Activated CD8-positive, alpha-beta memory T cell treated with anti-CD3 and anti-CD28 coated beads, Interleukin-2, amount 50 U/mL, for 1 hour (primary cell): ENCODE results near the gene ANKRD24.
A peak's percentile ranks its signal among the peaks of the same experiment; 100 is the strongest.
"Not testable (repeated sequence)": the region's sequence is repeated elsewhere in the genome, so short reads cannot be mapped to it uniquely, and the experiment has no call there.

ENCODE experiments used
- DNase-seq: peaks from one replicate; pipeline ENCODE4 v3.0.0-alpha.2; 2020; ENCODE audit errors: extremely low read depth

The ANKRD24 gene

GRCh38 chr19:4182084-4182810 lies at the start of gene ANKRD24, which contains the start of gene SIRT6:
ANKRD24 (plus strand) TSS chr19:4182689; CDS start chr19:4186426, 3,737 bp downstream.
SIRT6 (minus strand) TSS chr19:4182563; CDS start chr19:4182539, 24 bp downstream.
- peak; percentile 75 for DNase-seq

DNA sequence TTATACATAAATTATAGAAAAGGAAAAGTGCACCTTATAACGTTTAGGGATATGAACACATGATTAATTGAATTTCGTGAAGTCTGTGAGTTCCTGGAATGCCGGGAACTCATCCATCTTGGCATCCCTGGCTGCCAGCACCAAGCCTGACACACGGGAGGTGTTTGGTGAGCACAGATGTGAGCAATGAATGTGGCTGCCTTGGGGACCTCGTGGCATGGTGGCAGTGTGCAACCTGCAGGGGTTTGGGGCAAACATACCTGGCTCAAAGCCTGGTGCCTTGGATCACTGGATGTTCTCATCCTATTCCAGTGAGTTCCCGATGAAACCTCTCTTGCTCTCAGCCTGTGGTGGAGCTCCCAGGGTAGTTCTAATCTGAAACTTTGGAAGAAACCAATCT lies 48.1 kb upstream of the ANKRD24 start:
- no peak for DNase-seq

- not testable (repeated sequence) for DNase-seq
Measured at GRCh38 chr19:4135386-4135785, 47.1 kb upstream of the ANKRD24 start.

GRCh38 chr19:4136680-4137088 lies 45.8 kb upstream of the ANKRD24 start:
- no peak for DNase-seq

DNA sequence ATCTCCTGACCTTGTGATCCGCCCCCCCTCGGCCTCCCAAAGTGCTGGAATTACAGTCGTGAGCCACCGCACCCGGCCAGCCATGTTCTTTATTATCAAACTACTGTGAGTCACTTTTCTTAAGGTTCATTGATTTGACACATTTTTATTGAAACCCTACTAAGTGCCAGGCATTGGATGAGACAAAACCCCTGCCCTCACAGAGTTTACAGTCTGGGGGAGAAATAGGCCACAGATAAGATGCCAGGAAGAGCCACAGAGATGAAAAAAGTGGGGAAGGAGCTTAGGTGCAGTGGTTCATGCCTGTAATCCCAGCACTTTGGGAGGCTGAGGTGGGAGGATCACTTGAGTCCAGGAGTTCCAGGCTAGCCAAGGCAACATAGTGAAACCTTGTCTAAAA lies 44.0 kb upstream of the ANKRD24 start:
- DNase-seq = no peak

GRCh38 chr19:4139614-4140236 lies 42.8 kb upstream of the ANKRD24 start:
- peak; percentile 67 for DNase-seq

DNA sequence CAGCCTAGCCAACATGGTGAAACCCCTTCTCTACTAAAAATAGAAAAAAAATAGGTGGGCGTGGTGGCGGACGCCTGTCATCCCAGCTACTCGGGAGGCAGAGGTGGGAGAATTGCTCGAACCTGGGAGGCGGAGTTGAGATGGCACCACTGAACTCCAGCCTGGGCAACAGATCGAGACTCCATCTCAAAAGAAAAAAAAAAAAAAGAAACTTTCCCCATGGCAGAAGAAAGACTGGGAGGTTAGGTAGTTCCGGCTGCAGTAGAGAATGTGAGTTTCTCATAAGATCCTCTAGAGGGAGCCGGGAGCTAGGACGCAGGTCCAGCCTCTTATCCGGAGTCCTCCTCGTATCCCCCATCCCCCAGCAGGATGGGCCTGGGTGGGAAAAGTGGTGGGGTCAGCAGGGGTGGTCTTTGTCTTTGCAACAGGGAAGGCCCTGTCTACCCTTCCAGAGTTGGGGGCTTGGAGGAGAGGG lies 42.2 kb upstream of the ANKRD24 start:
- DNase-seq = no peak

DNA sequence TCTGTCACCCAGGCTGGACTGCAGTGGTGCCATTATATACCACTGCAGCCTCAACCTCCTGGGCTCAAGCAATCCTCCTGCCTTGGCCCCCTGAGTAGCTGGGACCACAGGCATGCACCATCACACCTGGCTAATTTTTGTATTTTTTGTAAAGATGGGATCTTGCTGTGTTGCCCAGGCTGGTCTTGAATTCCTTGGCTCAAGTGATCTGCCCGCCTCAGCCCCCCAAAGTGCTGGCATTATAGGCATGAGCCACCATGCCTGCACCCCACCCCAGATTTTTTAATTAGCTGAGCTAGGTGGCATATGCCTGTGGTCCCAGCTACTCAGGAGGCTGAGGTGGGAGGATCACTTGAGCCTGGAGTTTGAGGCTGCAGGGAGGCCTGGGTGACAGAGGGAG lies 39.6 kb upstream of the ANKRD24 start:
- DNase-seq = not testable (repeated sequence)

DNA sequence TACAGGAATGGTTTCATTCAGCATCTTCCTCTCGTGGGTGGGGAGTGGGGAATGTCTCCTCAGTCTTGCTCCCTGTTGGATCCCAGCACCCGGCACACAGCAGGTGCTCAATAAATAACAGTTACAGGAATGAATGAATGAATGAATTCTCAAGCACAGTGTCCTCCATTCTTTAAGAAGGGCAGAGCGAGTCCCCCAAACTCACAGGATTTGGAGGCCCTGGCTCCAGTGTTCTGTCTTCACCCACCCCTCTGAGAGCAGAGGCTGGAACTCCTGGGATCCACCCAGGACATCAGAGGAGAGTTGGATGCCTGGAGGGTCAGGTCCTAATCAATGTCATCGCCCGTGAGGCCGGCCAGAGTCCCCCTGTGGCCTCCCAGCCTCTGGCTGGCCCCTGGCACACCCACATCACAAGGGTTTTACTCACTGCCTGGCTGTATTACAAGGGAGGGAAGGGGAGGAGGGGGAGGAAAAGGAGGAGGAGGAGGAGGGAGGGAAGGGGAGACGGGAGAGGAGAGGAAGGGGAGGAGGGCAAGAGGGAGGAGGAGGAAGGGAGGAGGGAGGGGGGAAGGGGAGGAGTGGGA lies 37.7 kb upstream of the ANKRD24 start:
- no peak for DNase-seq

DNA sequence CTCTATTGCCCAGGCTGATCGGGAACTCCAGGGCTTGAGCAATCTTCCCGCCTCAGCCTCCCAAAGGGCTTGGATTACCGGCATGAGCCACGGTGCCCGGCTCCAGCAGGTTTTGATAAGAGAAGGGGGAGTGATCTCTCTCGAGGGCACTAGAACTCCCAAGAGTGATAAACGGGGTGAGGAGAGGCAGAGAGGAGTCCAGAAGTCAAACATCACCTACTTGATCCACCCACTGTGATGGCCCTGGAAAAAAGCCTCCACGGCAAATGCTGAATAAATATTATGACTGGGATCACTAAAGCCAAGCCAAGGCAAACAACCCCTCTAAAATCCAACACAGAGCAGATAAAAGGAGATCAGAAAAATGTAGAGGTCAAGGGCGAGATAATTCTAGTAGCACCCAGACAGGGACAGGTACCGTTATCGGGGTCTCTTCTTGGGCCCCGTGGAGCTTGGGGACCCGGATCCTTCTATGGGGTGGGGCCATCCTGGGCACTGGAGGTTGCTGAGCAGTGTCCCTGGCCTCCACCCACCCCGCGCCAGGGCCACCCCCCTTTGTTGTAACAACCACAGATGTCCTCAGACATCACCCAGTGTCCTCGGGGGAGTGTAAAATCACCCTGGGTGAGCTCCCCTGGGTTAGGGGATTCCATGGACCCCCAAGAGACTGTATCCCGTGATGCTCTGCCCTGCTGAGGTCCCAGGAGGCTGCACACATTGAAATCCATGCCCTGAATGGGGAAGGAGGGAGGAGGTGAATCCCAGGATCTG lies 32.8 kb upstream of the ANKRD24 start:
- no peak for DNase-seq

DNA sequence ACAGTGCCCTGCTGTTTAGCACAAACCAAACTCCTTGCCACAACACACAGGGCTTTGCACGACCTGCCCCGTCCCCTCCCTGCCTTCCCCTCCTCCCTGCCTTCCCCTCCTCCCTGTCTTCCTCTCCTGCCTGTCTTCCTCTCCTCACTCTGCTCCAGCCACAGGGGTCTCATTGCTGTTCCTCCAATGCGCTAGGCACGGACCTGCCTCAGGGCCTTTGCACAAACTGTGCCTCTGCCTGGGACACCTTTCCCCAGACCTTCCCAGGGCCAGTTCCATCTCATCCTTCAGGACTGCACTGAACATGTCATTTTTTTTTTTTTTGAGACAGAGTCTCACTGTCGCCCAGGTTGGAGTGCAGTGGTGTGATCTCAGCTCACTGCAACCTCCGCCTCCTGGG lies 30.9 kb upstream of the ANKRD24 start:
- DNase-seq = no peak

- DNase-seq = no peak
Measured at GRCh38 chr19:4152241-4152998, 30.1 kb upstream of the ANKRD24 start.

DNA sequence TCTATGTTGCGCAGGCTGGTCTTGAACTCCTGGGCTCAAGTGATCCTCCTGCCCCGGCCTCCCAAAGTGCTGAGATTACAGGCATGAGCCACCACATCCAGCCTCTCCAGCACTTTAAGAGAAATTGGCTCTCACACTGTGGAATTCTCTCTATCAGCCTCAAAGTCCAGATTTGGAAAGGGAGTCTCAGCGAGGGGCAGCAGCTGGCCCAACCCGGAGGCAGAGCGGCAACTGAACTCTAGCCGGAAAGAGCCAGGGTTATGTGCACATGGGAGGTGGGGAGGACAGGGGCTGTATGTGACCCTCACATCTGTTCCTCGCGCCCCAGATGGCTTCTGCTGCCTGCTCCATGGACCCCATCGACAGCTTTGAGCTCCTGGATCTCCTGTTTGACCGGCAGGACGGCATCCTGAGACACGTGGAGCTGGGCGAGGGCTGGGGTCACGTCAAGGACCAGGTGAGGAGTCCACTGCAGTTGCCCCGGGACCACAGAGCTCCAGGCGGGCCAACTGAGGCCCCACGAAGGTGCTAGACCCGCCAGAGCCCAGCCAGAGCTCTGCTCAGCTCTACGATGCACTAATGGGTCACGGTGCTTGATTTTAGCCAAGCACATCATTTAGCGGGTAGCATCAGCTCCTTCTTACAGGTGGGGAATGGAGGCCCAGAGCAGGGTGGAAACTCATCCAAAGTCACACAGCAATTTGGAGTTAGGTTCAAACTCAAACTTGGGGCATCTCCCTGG lies 27.7 kb upstream of the ANKRD24 start:
- no peak for DNase-seq

DNA sequence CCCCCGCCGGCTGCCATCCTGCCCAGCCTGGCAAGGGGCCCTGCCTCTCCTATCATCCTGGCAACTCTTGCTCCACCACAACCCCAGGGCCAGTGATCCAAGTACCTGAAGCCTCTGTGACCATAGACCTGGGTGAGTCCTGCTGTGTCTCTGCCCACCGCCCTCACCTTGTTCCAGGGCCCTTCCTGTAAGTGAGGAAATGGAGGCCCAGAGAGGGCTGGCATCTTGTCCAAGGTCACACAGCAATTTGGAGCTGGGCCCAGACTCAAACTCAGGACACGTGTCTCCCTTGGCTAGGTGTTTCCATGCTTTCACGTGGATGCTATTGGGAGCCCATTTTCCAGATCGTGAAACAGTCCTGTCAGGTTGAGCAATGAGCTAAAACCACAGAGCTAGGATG lies 25.3 kb upstream of the ANKRD24 start:
- DNase-seq = no peak

- DNase-seq = not testable (repeated sequence)
Measured at GRCh38 chr19:4157971-4158370, 24.5 kb upstream of the ANKRD24 start.

- DNase-seq = no peak
Measured at GRCh38 chr19:4161415-4162077, 20.9 kb upstream of the ANKRD24 start.

- no peak for DNase-seq
Measured at GRCh38 chr19:4164262-4164661, 18.2 kb upstream of the ANKRD24 start.

GRCh38 chr19:4171676-4172075 lies 10.8 kb upstream of the ANKRD24 start:
- DNase-seq = no peak

GRCh38 chr19:4172861-4173473 lies 9.5 kb upstream of the ANKRD24 start:
- DNase-seq = no peak
